Brain pericyte (primary cell): ENCODE measurements around the gene RALGAPA2.
"Not testable (repeated sequence)": the region's sequence is repeated elsewhere in the genome, so short reads cannot be mapped to it uniquely, and the experiment has no call there.

Experiments
- DNase-seq: peaks from one replicate; pipeline ENCODE4 v3.0.0-alpha.2; 2012; ENCODE audit warnings: low read depth, low spot score

The RALGAPA2 gene

DNA sequence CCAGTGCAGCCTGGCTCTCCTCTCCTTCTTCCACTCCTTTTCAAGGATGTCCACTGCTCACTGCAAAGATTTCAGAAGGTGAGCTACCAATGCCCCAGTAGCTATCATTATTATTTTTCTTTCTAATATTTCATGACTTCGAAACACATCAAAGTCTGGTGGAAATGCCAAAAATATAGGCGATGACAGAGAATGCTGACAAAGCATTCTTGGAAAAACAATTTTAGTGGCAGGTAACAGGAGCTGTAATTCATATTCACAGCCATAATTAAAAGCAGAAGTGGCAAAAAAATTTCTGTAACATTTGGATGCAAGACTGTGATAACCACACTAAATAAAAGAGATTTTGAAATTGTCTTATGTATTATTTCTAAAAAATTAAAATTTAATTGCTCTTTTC, 133.6 kb downstream of the RALGAPA2 start:
- no peak for DNase-seq

- DNase-seq: no peak
Measured at GRCh38 chr20:20573797-20574196, 138.6 kb downstream of the RALGAPA2 start.

DNA sequence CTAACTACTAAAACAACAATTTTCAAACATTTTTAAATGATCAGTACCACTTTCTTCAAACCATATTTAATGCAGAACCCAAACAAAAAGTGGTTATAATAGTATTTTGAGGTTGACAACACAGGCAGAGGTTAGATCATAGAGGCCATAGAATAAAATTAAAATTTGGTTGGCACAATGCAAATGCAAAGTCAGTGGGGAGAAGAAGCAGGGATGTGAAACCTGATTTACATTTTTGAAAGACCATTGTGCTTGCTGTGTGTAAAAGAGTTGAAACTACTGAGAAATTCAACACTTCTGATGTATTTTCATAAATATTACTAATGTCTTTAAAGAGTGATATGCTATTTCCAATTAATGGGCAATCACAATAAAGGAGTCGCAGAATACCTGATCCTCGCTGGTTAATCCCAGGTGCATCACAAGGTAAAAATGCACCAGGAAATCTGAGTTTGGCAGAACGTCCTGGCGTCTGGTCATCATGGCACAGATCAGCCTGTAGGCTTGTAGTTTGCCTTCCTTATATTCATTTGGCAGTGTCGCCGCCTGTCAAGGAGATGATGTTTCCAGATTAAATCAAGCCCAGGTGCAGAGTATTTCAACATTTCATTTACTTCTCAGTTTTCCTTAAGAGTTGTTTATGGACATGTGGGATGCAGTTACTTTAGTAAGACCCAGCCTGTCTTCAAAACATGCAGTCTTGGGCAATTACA, 141.2 kb downstream of the RALGAPA2 start:
- no peak for DNase-seq

DNA sequence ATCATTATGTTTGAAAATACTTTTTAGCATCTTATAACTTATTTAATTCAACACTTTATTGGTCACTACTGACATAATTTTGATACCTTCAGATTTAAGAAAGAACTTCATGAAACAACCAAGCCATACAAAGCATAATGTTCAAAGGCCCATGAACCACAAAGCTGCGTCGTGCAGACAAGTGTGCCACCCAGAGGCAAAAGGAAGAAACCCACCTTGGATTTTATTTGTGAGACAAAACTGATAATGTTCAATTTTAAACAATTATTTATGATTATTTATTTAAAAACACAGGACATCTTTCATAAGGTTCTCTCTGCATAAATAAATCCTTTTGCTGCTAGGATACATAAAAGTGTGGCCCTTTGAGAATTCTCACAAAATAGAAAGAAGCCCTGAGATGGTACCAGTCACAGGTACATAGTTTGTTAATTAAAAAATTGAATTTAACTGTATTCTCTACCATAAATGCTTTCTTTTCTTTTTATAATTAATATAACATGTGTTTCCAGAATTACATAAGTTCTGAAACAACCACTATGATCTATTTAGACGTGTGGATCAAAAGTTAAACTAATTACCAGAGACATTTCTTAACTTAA, 143.7 kb downstream of the RALGAPA2 start:
- no peak for DNase-seq

DNA sequence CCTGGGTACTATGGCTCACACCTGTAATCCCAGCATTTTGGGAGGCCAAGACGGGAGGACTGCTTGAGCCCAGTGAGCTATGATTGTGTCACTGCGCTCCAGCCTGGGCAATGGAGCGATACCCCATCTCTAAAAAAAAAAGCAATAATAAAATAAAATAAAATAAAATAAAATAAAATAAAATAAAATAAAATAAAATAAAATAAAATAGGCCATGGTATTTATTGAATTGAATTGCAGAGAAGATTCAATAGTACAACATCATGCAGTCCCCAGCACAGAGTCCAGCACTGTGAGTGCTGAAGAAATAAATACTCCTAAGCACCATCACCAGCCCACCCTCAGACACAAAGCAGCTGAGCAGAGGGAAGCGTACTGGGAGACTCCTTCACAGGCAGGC, 144.7 kb downstream of the RALGAPA2 start:
- DNase-seq: no peak

DNA sequence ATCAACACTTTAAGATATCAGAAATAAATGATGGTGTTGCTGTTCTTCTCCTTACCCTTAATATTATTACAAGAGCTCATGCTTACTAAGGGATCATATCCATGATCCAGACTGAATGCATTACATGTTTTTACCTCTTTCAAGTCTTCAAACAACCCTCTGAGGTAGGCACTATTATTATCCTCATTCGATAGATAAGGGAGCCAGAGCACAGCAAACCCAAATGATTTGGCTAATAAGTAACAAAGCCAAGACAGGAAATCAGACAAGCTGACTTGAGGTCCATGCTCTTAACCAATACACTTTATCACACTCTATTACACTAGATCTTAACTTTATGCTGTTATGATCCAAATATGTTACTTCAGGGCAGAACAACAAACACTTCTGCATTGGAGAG, 145.9 kb downstream of the RALGAPA2 start:
- DNase-seq: no peak

DNA sequence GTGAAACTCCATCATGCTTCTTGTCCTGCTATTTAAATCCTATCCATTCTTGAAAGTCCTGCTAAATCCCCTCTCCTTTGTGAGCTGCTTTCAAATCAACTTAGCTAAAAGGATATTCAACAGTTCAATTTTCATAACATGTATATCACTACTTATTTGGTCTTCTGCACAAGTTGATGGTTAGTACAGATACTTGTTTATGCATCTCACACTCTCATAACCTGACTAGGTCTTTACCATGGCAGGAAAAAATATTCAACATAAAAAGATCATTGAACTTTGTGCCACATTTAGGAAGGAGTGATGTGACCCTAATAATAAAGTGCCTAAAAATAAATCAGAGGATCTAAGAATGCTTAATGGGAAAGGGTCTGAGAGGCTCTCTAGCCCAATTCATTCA, 148.2 kb downstream of the RALGAPA2 start:
- DNase-seq: no peak

GRCh38 chr20:20562507-20562906, 149.9 kb downstream of the RALGAPA2 start:
- no peak for DNase-seq

- no peak for DNase-seq
Measured at GRCh38 chr20:20561841-20562240, 150.6 kb downstream of the RALGAPA2 start.

DNA sequence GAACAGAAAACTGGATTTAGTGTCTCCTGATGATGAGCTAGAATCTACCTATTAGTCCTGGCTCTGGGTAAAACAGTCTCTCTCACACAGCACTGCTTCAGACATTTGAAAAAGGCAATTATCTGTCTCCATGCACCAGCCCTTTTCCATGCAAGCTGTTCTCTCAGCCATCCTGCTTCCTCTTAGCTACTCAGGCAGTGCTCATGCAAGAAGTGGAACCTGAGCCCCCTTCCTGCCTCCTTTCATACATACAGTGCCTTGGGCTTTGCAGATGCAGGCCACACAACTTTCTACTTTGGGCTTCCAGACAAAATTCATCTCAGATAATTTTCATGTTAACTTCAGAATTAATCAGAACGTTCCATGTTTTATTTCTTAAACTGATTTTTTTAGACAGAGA, 151.3 kb downstream of the RALGAPA2 start:
- DNase-seq: no peak

DNA sequence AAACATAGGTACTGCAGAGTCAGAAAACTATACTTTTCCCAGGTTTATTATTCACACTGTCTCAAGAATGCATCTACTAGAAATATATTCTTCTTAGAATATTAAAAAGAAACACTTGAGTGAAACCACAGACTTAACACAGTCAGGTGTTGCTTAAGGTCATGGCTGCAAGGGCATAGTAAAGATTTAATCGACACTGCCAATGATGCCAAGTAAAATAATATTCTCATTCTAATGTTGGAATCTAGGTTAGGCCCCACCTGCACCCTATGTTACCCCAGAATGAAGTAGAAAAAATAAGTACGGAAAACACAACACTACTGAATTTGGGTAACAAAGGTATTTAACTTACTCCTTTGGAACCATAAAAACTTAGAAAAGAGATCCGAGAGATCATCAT, 155.0 kb downstream of the RALGAPA2 start:
- DNase-seq: no peak

DNA sequence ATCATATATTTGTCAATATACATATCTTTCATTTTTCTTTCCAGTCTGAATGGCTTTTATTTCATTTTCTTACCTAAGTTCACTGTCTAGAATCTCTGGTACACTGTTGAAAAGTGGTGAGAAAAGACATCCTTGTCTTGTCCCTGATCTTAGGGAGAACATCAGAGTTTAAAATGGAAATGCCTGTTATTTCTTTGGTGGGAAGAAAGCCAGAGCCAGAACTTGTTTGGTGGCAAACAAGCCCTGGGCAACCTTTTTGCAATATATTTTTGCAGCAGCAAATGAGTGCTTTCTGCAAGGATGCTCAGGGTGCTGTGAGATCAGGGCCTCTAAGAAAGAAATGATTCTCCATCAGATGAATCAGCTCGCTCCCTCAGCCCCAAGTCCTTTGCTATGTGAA, 156.6 kb downstream of the RALGAPA2 start:
- no peak for DNase-seq

GRCh38 chr20:20554951-20555350, 157.5 kb downstream of the RALGAPA2 start:
- no peak for DNase-seq

DNA sequence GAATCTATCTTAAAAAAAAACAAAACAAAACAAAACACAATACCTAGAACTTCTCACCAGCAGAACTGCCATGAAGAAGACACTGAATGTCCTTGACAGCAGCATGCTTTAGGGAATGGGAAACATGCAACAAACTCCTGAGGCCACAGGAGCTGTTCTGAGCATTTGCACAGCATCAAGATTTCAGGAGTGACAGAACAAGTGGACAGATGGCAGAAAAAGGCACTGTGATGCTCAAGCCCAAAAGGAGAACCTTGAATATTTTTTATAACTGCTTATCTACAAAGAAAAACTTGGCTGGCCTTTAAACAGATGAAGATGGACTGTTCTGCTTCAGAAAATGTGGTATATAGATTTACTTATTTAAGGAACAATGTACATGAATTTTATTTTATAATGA, 158.9 kb downstream of the RALGAPA2 start:
- DNase-seq: no peak

DNA sequence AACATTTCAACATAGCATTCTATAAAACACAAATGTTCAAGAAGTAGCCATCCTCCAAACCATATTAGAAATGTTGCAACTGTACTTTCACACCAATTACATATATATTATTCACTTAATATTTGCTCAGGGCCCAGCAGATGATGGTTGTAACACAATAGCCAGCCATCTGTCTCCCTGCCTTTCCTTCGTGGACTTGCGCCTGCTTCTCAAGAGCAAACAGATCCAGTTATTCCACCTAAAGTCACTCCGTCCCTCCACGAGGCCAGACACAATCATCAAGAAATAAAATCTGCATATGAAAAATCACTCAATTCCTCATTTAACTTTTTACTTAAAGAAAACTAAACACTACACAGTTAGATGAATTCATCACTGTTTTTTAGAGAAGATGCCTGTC, 160.4 kb downstream of the RALGAPA2 start:
- no peak for DNase-seq

DNA sequence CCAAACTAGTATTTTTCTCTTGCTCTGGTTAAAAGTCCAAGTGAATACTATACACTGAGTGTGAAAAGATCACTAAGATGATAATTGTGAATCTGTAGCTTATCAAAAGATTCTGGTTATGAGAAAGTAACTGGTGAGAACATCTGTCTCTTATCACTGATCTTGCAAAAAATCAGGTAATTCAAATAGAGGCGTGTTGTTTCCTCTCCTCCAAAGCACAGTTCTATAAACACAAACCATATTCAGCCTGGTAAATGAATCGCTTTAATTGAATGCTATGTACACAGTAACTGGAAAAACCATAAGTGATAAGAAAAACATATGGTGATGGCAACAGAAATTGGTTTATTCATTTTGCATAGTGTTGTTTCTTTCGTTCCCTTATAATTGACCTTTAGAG, 161.0 kb downstream of the RALGAPA2 start:
- no peak for DNase-seq

- DNase-seq: no peak
Measured at GRCh38 chr20:20549704-20550103, 162.7 kb downstream of the RALGAPA2 start.

DNA sequence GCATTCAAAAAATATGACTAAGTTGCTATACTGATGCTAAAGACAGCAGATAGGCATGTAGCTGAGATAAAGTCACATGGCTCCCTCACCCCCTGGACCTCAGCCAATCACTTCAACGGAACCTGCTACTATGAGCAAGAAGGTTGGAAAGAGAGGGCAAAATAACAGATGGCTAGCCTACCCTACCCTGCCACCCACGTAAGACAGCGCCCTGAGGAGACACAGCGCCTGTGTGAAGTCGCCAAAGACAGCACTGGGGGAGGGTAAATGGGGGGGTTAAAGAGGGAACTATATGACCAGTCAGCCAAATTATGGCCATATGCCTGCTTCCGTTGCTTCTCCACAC, 163.2 kb downstream of the RALGAPA2 start:
- DNase-seq: no peak

DNA sequence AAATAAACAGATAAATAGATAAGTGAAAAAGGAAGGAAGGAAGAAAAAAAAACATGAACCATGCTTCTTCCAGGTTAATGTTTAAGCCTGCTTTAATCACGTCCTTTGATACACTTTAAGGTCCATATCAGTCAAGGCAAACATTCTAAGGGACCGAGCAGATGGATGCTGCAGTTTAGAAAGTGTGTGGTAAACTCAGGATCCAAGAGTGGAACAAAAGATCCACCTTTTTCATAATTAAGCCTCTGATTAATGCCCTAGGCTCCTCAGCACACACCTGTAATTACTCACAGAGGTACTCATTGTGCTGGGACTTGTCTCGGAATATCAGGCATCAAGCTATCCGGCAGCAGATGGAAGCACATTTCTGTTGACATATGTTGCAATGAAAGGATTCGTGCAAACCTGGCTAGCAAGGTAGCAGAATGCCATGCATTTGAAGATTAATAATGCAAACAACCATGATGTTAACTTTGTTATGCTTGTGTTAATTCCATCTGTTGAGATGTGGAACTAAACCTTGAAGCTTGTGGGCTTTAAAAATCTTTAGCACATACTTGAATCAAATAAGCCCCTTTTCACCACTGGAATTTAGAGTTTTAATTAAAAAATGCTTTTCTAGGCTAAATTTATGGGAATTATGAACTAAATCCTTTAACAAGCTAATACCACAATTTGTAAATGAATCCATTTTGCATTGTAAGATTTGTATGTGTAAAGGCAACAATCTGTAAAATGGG, 163.7 kb downstream of the RALGAPA2 start:
- no peak for DNase-seq

- DNase-seq: no peak
Measured at GRCh38 chr20:20547876-20548266, 164.6 kb downstream of the RALGAPA2 start.

- no peak for DNase-seq
Measured at GRCh38 chr20:20547221-20547875, 165.1 kb downstream of the RALGAPA2 start.

GRCh38 chr20:20546402-20546801, 166.0 kb downstream of the RALGAPA2 start:
- no peak for DNase-seq

DNA sequence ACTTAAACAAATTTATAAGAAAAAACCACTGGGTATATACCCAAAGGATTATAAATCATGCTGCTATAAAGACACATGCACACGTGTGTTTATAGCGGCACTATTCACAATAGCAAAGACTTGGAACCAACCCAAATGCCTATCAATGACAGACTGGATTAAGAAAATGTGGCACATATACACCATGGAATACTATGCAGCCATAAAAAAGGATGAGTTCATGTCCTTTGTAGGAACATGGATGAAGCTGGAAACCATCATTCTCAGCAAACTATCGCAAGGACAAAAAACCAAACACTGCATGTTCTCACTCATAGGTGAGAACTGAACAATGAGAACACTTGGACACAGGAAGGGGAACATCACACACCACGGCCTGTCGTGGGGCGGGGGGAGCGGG, 169.1 kb downstream of the RALGAPA2 start:
- not testable (repeated sequence) for DNase-seq
